Activated CD8-positive, alpha-beta memory T cell treated with anti-CD3 and anti-CD28 coated beads, Interleukin-2, amount 50 U/mL, for 1 hour (primary cell): ENCODE measurements around the gene PLEKHG5.

Experiments
- DNase-seq: peaks from one replicate; pipeline ENCODE4 v3.0.0-alpha.2; 2020; ENCODE audit errors: extremely low read depth

PLEKHG5 gene

DNA sequence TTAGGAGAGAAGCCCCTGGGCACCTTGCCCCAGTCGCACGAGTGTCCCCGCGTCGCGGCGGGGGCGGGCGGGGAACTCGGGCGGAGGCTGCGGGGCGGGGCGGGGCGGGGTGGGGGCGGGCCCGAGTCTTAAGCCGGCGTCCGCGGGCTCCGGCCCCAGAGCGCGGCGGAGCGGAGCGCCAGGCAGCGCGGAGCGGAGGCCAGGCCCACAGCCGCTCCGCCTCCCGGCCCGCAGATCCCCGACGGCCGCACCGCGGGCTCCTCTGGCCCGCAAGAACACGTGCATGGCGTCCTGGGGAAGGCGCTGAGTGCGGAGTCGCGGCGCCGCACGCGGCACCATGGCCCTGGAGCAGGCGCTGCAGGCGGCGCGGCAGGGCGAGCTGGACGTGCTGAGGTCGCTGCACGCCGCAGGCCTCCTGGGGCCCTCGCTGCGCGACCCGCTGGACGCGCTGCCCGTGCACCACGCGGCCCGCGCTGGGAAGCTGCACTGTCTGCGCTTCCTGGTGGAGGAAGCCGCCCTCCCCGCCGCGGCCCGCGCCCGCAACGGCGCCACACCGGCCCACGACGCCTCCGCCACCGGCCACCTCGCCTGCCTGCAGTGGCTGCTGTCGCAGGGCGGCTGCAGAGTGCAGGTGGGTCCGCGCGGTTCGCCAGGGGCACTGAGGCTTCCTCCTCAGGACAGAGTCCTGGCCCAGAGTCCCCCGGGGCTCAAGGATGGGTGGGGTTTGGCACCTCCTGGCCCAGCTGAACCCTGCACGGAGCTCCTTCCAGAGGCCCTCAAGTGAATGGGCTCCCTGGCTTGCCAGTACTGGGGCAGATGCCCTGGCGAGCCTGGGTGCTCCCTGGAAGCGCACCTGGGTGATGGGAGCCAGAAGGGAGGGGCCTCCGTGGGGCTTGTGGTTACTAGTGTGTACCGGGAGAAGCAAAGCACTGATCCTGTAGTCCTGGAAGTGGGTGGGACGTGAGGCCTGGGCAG lies 66.6 kb downstream of the PLEKHG5 start, which contains the start of gene ESPN:
ESPN (plus strand) TSS at position 158 of the 975 bp plus-strand sequence; CDS start at position 338, 180 bp downstream.
- no peak for DNase-seq

DNA sequence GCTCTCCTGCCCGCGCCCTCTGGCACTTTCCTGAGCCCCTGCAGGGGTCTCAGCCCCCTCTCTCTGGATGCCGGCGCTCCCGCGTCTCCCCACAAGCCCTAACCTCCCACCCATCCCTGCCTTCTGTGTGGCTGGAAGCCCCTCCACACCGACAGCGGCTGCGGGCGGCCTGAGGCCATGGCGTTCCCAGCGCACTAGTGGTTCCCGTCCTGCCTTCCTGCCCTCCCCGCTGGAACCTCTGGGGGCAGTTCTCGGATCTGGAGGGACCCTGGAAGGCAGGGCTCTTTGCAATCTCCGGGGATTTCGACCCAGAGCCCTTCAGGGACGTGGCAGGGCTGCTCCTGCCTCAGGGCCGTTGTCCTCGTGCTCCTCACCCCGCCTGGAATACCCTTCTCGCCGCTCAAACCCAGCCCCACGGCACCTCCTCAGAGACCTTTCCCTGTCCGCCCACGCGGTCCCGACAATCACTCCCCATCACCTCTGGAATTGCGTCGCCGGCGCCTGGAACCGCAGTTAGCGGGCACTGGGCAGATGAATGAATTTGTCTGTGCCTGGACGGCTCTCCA lies 67.4 kb downstream of the PLEKHG5 start:
- no peak for DNase-seq

DNA sequence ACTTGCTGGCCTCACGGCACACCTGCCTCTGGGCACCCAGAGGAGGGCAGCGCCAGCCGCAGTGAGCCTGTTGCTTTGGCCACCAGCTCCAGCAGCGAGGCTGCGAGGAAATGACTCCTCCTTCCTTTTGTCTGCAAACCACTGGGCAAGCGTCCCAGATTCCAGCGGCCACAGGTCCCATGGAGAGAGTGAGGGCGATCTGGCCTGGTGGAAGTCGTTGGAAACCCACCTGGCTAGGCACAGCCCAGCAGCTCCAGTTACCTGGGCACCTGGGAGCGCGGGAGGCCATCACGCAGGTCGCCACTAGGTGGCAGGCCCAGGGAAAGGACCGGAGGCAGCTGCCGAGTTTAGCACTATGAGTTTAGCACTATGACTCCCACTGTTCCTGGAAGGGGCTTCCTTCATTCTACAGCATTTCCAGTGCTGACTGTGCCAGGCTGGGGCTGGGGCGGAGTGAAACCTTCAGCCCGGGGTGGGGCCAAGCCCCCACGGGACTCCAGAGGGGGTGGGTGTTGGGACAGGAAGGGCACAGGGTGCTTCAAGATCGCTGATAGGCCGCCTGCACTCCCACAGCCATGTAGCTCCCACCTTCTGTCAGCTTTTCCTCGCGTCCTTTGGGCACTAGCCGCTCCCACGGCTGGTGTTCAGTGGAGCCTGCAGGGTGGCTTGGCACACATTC lies 68.0 kb downstream of the PLEKHG5 start:
- DNase-seq = no peak

GRCh38 chr1:6421266-6421665 lies 70.2 kb downstream of the PLEKHG5 start:
- DNase-seq = no peak

DNA sequence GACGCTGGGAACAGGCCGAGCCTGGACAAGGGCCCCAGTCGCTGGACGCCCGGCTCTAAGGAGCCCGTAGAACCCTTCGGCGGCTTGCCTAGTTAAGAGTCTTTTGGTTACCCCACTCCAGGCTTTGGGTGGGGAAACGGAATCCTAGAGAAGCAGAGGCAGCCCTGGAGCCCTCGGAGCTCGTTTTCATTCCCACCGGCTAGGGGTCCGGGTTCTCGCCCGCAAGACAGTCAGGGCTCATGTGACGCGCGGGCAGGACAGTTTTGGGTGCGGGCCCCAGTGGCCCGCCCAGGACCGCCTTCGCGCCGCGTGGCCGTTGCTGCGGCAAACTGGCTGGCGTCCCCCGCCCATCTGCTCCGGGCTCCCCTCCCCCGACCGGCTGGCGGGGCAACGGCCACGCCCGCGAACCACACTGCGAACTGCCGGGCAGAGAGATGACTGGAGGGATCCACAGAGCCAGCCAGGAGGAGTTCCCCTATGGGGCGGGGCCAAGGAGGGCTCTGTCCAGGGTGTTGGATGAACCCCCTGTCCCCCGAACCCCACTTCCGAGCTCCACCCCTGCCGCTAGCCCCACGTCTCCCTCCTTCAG lies 70.9 kb downstream of the PLEKHG5 start:
- DNase-seq = no peak

DNA sequence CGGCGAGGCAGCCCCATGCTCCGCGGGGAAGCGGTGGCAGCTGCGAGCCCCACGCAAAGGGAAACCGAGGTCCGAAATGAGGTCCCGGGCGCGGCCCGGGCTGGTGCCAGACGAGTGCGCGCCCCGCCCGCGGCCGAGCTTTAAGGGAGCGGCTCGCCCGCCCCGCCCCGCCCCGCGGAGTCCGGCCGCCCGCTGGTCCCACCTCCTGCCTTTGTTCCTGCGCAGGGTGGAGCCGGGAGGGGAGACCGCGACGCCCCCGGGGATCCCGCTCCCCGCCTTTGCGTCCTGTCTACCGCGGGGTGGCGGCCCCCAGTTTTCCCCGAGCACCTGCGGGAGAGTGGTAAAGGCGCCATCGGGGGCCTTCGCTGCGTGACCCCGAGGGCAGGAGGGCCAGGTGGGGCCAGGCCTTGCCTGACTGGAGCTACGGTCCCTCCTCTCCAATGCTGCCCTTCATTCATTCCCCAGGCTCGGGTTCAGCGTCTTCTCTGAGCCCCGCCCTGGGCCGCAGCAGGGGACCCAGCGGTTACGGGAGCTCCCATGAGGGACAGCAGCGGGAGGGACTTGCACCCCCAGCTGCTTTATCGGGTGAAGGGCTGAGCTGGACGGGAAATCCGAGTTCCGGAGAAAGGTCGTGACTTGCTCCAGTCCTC lies 71.5 kb downstream of the PLEKHG5 start, which contains the start of gene HES2:
HES2 (minus strand) TSS at position 116 of the 650 bp plus-strand sequence; CDS start at position 17, 99 bp downstream.
- DNase-seq = no peak

GRCh38 chr1:6419397-6419803 lies 72.1 kb downstream of the PLEKHG5 start:
- DNase-seq = no peak

DNA sequence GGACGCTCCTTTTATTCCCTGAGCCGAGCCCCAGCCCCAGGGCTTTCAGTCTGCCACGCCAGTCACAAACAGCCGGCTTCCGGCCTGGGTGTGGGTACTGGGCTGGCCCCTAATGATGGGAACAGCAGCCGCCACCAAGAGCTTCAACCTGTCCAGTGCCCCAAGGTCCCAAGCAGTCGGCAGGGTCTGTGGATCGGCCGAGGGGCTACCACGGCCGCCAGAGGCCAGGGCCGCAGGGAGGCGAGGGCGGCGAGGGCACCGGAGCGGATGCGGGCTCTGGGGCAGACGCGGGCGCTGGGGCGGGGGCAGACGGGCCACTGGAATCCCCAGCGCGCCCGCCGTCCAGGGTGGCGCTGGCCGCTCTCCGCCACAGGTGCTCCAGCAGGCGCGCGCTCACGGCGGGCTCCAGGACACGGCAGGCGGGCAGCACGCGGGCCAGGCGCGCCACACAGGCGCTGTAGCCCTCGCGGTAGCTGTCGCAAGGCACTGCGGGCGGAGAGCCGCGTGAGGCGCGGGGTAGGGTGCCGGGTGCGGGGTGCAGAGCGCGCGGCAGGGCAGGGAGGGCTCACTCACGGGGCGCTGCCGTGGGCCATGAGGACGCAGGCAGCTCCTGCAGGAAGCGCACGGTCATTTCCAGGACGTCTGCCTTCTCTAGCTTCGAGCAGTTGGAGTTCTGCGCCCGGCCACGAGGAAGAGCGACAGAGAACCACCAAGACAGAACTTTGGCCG lies 72.6 kb downstream of the PLEKHG5 start:
- no peak for DNase-seq

DNA sequence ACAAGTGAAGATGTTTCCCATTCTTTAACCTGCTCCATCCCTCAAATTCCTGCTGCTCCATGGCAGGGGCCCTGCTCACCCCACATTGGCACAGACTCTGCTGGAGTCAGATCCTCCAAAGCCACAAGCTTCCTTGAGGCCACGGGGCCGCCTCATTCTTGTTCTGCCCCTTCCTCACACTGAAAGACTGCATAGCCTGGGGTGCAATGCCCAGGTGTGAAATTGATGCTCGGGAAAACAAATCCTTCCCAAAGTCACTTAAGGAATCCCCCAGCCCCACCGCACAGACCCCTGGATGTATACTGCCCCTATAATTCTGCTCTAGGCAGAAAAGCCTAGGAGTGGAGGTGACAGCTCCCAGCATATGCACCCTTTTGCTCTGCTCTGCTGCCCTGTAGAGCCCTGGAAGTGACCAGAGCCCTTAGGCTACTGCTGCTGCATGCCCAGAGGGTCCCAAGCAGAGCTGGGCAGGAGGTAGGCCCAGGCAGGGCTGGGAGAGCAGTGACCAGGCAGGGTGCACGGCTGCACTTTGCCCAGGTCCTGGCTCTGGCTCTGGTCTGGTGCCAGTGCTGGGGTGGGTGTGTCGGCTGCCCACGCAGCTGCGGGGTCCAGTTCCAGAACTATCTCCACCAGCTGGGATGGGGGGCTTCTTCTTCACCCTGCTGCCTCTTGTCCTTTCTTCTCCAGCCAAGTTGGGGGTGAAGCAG lies 73.4 kb downstream of the PLEKHG5 start:
- DNase-seq = no peak
